WTC11 (cell line): ENCODE results near the gene GALNT4.

ENCODE experiments used
- CREB1 ChIP-seq: sonication (generic); formaldehyde crosslinking; IDR thresholded peaks from 2 replicates; pipeline ENCODE4 v1.8.0; 2023; ENCODE audit warnings: mild to moderate bottlenecking, missing genetic modification reagents
- SMAD3 ChIP-seq: sonication (generic); formaldehyde crosslinking; IDR thresholded peaks from 2 replicates; pipeline ENCODE4 v1.8.0; 2022; ENCODE audit warnings: missing genetic modification reagents, mild to moderate bottlenecking, borderline replicate concordance

GRCh38 chr12:89481213-89481914 lies 43.2 kb downstream of the GALNT4 start:
- no peak for TF ChIP-seq CREB1
- no peak for TF ChIP-seq SMAD3
